ENCODE measurements around the gene LCE1C.

The LCE1C gene

GRCh38 chr1:152759453-152760173 lies 46.8 kb downstream of the LCE1C start:
- DNase-seq, result no peak

- DNase-seq, result no peak
Measured at GRCh38 chr1:152758636-152759035, 47.8 kb downstream of the LCE1C start.

- no peak for DNase-seq
Measured at GRCh38 chr1:152757747-152758146, 48.7 kb downstream of the LCE1C start, which contains the start of gene KPRP. Gene KPRP (plus strand): TSS chr1:152758025. CDS start chr1:152759589, 1,564 bp downstream.

GRCh38 chr1:152756872-152757271 lies 49.6 kb downstream of the LCE1C start:
- no peak for DNase-seq

Measured in Kasumi-1 (cell line).